Measurements from ENCODE around the gene ZBTB20.

The ZBTB20 gene

GRCh38 chr3:114671741-114672510, 475.2 kb downstream of the ZBTB20 start:
- DNase-seq (ENCODE audit: low read depth) = no peak
- TF ChIP-seq CTCF (IDR thresholded peaks at IDR 0.05; ENCODE audit: low read depth, low read length, missing control alignments) = no peak
- no peak overlapping the region for H3K4me3 ChIP-seq (ENCODE audit: low read depth, low read length)

- TF ChIP-seq CTCF (IDR thresholded peaks at IDR 0.05; ENCODE audit: low read depth, low read length, missing control alignments) = no peak
- H3K4me3 ChIP-seq (ENCODE audit: low read depth, low read length) = no peak overlapping the region
- DNase-seq (ENCODE audit: low read depth) = no peak
Observed at GRCh38 chr3:114669614-114670013, 477.5 kb downstream of the ZBTB20 start.

GRCh38 chr3:114668099-114668498, 479.0 kb downstream of the ZBTB20 start:
- no peak for TF ChIP-seq CTCF (IDR thresholded peaks at IDR 0.05; ENCODE audit: low read depth, low read length, missing control alignments)

GRCh38 chr3:114666623-114667022, 480.5 kb downstream of the ZBTB20 start:
- H3K4me3 ChIP-seq (ENCODE audit: low read depth, low read length) = no peak overlapping the region
- no peak for DNase-seq (ENCODE audit: low read depth)
- no peak for TF ChIP-seq CTCF (IDR thresholded peaks at IDR 0.05; ENCODE audit: low read depth, low read length, missing control alignments)

More at GRCh38 chr3:114668099-114668498, 479.0 kb downstream of the ZBTB20 start:
- no peak overlapping the region for H3K4me3 ChIP-seq (ENCODE audit: low read depth, low read length)
- no peak for DNase-seq (ENCODE audit: low read depth)

GRCh38 chr3:114664006-114664405, 483.1 kb downstream of the ZBTB20 start:
- DNase-seq (ENCODE audit: low read depth) = no peak
- H3K4me3 ChIP-seq (ENCODE audit: low read depth, low read length) = no peak overlapping the region
- TF ChIP-seq CTCF (IDR thresholded peaks at IDR 0.05; ENCODE audit: low read depth, low read length, missing control alignments) = no peak

- no peak overlapping the region for H3K4me3 ChIP-seq (ENCODE audit: low read depth, low read length)
- no peak for DNase-seq (ENCODE audit: low read depth)
- TF ChIP-seq CTCF (IDR thresholded peaks at IDR 0.05; ENCODE audit: low read depth, low read length, missing control alignments) = no peak
Observed at GRCh38 chr3:114660808-114661207, 486.3 kb downstream of the ZBTB20 start.

- TF ChIP-seq CTCF (IDR thresholded peaks at IDR 0.05; ENCODE audit: low read depth, low read length, missing control alignments) = no peak
- H3K4me3 ChIP-seq (ENCODE audit: low read depth, low read length) = no peak overlapping the region
- no peak for DNase-seq (ENCODE audit: low read depth)
Observed at GRCh38 chr3:114660124-114660523, 487.0 kb downstream of the ZBTB20 start.

Measured in GM12864 (cell line).